Stimulated activated naive CD4-positive, alpha-beta T cell (primary cell): ENCODE data around the gene NMNAT2.

Experiments
- DNase-seq, 6 experiments: peaks; one replicate each; lab custom pipeline; 2025; lab: John Stamatoyannopoulos, UW

The NMNAT2 gene

GRCh38 chr1:183365093-183365492, 53.1 kb downstream of the NMNAT2 start:
- DNase-seq, result no peak

GRCh38 chr1:183363972-183364371, 54.2 kb downstream of the NMNAT2 start:
- DNase-seq, result no peak

- no peak for DNase-seq
These were observed 57.1 kb downstream of the NMNAT2 start for GRCh38 chr1:183361081-183361480.

GRCh38 chr1:183360473-183360872, 57.7 kb downstream of the NMNAT2 start:
- no peak for DNase-seq

GRCh38 chr1:183356534-183357182, 61.5 kb downstream of the NMNAT2 start:
- DNase-seq, result no peak

- no peak for DNase-seq
These were observed 62.4 kb downstream of the NMNAT2 start for GRCh38 chr1:183355797-183356196.

GRCh38 chr1:183355181-183355580, 63.0 kb downstream of the NMNAT2 start:
- DNase-seq, result no peak

- DNase-seq, result no peak
These were observed 64.6 kb downstream of the NMNAT2 start for GRCh38 chr1:183353597-183353996.

GRCh38 chr1:183349201-183349711, 68.9 kb downstream of the NMNAT2 start:
- DNase-seq, result no peak

GRCh38 chr1:183346276-183346732, 71.9 kb downstream of the NMNAT2 start:
- no peak for DNase-seq

- DNase-seq, result no peak
These were observed 78.5 kb downstream of the NMNAT2 start for GRCh38 chr1:183339556-183340167.

GRCh38 chr1:183331091-183331742, 87.0 kb downstream of the NMNAT2 start:
- DNase-seq, result no peak

- DNase-seq, result no peak
These were observed 87.8 kb downstream of the NMNAT2 start for GRCh38 chr1:183330335-183330734.

GRCh38 chr1:183328371-183328770, 89.8 kb downstream of the NMNAT2 start:
- DNase-seq, result no peak

- no peak for DNase-seq
These were observed 90.5 kb downstream of the NMNAT2 start for GRCh38 chr1:183327434-183328290.

- no peak for DNase-seq
These were observed 94.1 kb downstream of the NMNAT2 start for GRCh38 chr1:183323849-183324683.

GRCh38 chr1:183319606-183320005, 98.6 kb downstream of the NMNAT2 start:
- DNase-seq, result no peak

GRCh38 chr1:183319051-183319450, 99.1 kb downstream of the NMNAT2 start:
- no peak for DNase-seq

GRCh38 chr1:183318433-183318832, 99.7 kb downstream of the NMNAT2 start:
- DNase-seq, result no peak

- DNase-seq, result no peak
These were observed 102.0 kb downstream of the NMNAT2 start for GRCh38 chr1:183315991-183316758.
